Activated CD8-positive, alpha-beta memory T cell treated with anti-CD3 and anti-CD28 coated beads for 4 hours (primary cell): ENCODE measurements around the gene RETREG1.
"Not testable (repeated sequence)": the region's sequence is repeated elsewhere in the genome, so short reads cannot be mapped to it uniquely, and the experiment has no call there.

Experiments used
- DNase-seq, 2 donors: peaks; one replicate each; pipeline ENCODE4 v3.0.0-alpha.2; 2020; ENCODE audit warnings: low read depth in 2 of 2

Gene RETREG1

DNA sequence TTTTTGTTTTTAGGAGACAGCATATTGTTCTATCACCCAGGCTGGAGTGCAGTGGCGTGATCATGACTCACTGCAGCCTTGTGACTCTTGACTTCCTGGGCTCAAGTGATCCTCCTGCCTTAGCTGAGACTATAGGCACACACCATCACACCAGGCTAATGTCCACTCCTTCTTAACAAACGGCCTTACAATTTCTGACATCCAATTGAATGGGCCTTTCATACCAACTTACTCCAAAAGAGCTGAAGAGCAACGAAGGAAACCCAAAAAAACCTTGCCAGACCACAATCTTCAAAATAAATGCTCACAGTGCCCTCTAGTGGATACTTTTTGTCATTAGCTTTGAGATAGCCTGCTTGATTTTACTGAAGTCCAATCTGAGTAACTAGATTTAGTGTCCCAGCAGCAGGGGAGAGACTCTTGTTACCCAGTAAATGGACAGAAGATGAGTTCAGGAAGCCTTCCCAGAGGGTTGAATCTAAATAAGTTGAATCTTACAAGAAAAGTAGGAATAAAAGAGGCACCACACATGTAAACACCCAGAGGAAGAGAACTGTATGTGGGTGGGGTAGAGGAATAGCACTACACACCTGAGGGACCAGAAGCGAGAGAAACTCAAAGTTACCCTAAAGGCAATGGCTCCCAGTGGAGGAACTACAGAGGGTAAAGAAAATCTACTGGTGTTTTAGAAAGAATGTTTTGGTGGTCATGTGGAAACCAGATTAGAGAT lies 160.5 kb downstream of the RETREG1 start:
- DNase-seq: no peak

DNA sequence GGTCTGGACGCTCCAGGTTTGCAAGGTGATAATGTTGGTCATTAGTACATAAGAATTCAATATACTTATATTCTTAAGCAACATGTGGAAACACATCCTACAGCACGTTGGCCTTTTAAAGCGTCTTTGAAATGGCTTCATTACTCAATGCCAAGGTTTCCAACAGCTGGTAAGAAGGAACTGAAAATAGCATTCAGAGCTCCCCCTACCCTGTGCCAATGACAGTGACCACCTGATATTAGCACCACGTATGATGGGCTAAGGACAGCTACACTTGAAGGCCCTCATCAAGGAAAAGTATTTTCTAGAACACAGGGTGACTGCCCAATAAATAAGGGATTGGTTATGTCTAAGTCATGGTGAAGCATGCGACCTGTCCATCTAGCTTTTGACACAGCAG lies 161.1 kb downstream of the RETREG1 start:
- DNase-seq: no peak

DNA sequence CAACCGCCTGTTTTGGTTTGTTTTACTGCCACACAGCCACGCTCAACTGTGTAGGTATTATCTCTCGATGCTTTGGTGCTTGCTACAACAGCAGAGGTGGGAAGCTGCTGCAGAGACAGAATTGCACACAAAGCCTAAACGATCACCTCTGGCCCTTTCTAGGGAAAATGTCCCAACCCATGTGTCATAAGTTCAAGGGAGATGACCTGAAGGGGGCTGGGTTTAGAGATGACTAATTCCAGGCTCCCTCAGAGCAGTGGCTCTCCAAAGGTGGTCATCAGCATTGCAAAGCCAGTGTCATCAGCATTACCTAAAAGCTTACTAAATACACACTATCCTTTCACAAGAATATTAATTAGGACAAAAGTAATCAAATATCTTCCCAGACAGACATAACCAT lies 162.1 kb downstream of the RETREG1 start:
- no peak for DNase-seq

DNA sequence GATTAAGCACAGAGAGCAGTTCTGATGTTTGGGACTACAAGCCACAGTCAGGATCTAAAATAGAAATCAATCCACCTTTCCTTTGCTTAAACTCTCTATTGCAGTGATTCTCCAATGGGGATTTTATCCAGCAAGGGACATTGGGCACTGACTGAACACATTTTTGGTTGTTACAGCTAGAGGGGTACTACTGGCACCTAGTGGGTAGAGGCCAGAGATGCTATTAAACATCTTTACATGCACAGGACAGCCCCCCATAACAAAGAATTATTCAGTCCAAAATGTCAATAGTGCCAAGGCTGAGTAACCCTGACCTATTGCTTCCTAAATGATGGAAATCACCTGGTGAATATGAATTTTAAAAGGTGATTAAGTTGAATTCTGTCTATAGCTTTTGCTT lies 163.2 kb downstream of the RETREG1 start:
- no peak for DNase-seq

DNA sequence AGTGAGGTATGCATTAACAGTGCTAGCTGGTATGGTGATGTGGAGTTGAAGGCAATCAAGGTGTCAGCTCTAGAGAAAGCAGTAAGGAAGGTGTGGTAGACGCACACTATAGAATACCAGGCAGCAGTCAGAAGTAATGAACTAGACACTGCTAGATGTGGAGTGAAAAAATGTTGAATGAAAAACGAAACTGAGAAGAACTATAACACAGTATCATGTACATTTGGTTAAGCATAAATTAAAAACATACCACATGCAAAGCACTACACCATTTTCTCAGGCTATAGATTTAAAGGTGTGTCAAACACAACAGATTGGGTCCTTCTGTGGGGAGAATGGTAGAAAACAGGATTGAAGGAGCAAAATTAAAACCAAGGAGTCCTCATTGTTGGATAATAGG lies 166.6 kb downstream of the RETREG1 start:
- no peak for DNase-seq

DNA sequence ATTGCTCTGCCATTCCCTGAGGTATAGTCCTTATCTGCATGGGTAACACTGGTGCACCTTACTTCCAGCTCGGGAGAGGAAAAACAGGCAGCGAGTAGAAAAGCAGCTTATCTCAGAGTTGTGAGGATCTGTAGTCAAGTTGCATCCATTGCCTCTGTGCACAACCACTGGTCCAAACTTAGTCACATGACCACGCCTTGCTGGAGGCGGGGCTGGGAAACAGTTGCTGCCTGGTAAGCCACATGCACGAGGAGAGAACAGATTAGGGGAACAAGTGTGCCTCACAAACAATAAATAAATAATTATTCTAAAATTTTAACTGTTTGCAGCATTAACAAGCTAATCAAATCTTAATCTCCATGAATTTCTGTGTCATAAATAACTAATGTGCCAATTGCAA lies 169.8 kb downstream of the RETREG1 start:
- no peak for DNase-seq

DNA sequence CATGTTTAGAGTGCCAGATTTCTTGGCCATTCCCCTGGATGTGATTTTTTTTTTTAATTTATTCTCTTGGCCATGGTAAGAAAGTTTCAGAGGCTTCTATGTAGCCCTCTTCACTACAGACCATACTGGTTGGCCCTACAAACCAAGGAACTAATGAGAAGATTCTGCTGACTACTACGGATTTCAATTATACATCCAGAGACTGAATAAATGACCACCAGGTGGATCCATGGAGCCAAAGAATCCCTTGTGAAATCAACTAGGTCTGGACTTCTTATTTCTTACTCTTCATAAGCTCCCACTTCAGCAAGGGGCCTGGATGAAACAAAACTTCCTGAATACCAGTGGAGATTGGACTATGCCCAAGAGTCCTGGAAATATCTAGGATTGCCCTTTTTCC lies 178.8 kb downstream of the RETREG1 start:
- DNase-seq: no peak

DNA sequence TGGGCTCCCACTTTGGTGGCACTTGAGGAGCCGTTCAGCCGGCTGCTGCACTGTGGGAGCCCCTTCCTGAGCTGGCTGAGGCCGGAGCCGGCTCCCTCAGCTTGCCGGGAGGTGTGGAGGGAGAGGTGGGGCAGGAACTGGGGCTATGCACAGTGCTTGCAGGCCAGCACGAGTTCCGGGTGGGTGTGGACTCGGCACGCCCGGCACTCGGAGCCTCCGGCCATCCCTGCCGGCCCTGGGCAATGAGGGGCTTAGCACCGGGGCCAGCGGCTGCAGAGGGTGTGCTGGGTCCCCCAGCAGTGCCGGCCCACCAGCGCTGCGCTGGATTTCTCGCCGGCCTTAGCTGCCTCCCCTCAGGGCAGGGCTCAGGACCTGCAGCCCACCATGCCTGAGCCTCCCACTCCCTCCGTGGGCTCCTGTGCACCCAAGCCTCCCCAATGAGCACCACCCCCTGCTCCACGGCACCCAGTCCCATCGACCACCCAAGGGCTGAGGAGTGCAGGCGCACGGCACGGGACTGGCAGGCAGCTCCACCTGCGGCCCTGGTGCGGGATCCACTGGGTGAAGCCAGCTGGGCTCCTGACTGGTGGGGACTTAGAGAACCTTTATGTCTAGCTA lies 180.6 kb downstream of the RETREG1 start:
- not testable (repeated sequence) for DNase-seq

DNA sequence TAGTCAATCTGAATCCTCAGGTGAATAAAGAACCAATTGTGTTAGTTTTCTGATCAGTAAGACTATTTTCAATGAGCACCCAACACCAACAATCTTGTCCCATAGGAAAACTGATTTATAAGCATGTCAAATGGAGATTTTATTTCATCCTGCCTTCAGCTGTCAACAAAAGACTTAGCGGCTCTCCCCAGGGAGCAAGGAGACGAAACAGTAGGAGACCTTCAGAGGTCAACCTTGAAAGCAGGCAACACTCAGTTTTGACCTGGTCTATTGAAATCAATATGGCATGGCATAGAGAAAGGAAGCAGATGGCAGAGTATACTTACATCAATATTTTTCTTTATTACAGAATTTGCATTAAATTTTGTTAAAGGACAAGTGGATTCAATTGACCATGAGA lies 185.3 kb downstream of the RETREG1 start:
- DNase-seq: no peak

DNA sequence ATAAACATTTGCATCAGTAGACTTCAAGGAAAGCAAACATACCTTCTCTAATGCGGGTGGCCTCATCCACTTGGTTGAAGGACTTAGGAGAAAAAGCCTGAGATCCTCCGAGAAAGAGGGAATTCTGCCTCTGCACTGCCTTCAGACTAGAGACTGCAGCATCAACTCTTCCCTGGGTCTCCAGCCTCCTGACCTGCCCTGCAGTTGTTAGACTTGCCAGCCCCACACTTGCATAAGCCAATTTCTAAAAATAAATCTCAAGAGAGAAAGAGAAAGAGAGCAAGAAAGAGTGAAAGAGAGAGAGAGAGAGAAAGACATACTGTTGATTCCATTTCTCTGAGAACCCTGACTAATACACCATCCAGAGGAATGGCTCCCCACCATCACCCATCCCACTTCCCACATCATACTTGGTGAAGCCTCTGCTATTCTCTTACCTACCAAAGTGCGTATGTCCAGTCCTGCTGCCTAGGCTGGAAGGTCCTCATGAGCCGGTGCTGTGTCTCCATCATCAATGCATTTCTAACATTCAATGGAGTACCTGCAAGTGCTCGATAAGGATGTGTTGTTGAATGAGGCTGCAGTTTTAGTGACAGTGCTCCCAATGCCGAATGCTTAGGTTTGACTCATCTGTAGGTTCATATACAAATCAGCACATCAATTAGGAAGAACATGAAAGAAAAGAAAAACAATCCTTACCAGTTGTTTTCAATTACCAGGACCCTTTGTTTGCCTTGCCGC lies 186.3 kb downstream of the RETREG1 start:
- DNase-seq: no peak

DNA sequence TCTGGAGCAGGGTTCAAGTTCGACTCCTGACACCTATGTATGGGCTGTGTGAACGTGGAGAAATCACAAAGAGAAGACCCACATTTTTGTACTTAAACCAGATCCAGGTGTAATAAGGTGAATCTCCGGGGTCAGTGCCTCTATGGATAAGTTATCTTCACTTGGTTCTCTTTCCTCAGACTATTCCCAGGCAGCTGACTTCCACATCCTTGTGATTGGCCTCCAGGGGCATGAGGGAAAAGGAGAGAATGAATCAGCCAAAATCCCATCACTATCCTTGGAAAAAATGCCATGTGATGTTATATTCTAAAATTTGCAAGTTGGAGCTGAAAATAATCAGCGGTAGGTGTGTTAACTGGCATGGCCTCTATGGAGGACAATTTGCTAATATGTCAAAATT lies 188.4 kb downstream of the RETREG1 start:
- DNase-seq: no peak

DNA sequence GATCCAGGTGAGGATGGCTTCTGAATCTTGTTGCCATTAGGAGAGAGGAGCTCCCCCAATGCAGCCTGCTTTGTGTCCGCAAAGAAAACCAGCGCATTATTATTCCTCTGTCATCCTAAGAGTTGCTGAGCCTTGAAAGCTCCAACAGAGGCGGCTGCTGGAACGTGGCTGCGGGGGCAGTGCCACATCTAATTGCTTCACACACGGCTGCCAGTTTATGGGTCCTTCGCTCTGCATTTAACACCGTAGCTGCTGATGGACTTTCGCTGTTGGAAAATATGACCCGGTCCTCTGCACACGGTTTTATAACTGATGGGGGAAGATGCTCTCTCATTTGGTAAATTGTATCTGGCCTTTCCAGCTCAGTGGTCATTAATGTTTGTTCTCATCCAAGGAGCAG lies 189.2 kb downstream of the RETREG1 start:
- DNase-seq: no peak
